GM12878 (cell line): Measurements from ENCODE around the gene NFYC. TPM values are rescaled to one million over a fixed set of nuclear protein-coding genes. Genes with fewer than 3 reads are reported as not detected.
A peak's percentile ranks its signal among the peaks of the same experiment; 100 is the strongest.

Experiments
- ATF7 ChIP-seq: fragments of 450-650 bp; IDR thresholded peaks from 2 replicates; pipeline ENCODE4 v1.6.1; 2016; ENCODE audit warnings: low read depth, mild to moderate bottlenecking
- CEBPZ ChIP-seq: fragments of 150-350 bp; IDR thresholded peaks from 2 replicates; pipeline ENCODE4 v1.6.1; 2016; ENCODE audit warnings: low read depth, low read length
- EED ChIP-seq: sonication (generic); IDR thresholded peaks from 2 replicates; pipeline ENCODE4 v1.6.1; 2016; ENCODE audit warnings: antibody characterized with exemption, low read depth
- MXI1 ChIP-seq: fragments of 150-350 bp; IDR thresholded peaks from 2 replicates; pipeline ENCODE4 v1.6.1; 2011; ENCODE audit warnings: low read depth, mild to moderate bottlenecking, inconsistent platforms, low read length, improper control_type of control experiment
- NR2C1 ChIP-seq: fragments of 450-650 bp; IDR thresholded peaks from 2 replicates; pipeline ENCODE4 v1.6.1; 2017; ENCODE audit warnings: antibody characterized with exemption, mild to moderate bottlenecking, moderate library complexity
- PRDM15 ChIP-seq: fragments of 450-650 bp; formaldehyde crosslinking; IDR thresholded peaks from 2 replicates; pipeline ENCODE4 v1.4.0; 2020; ENCODE audit warnings: mild to moderate bottlenecking, moderate library complexity
- RUNX3 ChIP-seq: IDR thresholded peaks from 2 replicates; pipeline ENCODE4 v1.6.1; 2012; ENCODE audit warnings: low read length, inconsistent platforms
- SMARCA5 ChIP-seq: fragments of 450-650 bp; IDR thresholded peaks from 2 replicates; pipeline ENCODE4 v1.6.1; 2017; ENCODE audit warnings: mild to moderate bottlenecking
- polyA plus RNA-seq, 11 experiments: library from polyadenylated mRNA; depleted of rRNA in 4 of 11; unstranded in 6 of 11; stranded (reverse) in 5 of 11; fragments of >200 nt; fragmentation: Nextera tagmentation in 4 of 11; fragmentation: Illumina TruSeq in 1 of 11; extraction: Ambion mirVana in 4 of 11; extraction: Trizol in 1 of 11; gene quantifications; 1 replicate in 1 of 11; 2 replicates in 10 of 11; pipeline versions ENCODE4 v1.2.1 to v1.2.3, GENCODE V29; 2011 to 2016; ENCODE audit warnings: inconsistent platforms in 2 of 11, missing spikeins in 2 of 11, low read depth in 1 of 11
- total RNA-seq, 4 experiments: library from RNA; depleted of rRNA in 3 of 4; stranded (reverse); fragments of >200 nt in 3 of 4; fragmentation: Illumina TruSeq in 1 of 4; extraction: Trizol in 1 of 4; gene quantifications; 2 replicates each; pipeline versions ENCODE4 v1.2.1 to v1.2.3, GENCODE V29; 2013 to 2021

NFYC gene
- total and polyA plus RNA-seq, 10 of the 15 experiments (the other 5 are each of a cell fraction or from before 2014, with no cell fraction given) = 4.3 to 84.2 (median 58.3) TPM

- TF ChIP-seq CEBPZ (no peak), EED (no peak), PRDM15 (CRISPR knock-in tag) (no peak), MXI1 (no peak), ATF7 (no peak), RUNX3 (no peak), SMARCA5 (peak; percentile 17; the same call in 1 of the 2 replicates), NR2C1 (no peak)
These were observed 26.0 kb upstream of the NFYC start, which contains the start of gene RIMS3 (continued) for GRCh38 chr1:40665335-40666171.
